Upper lobe of left lung (tissue), 6 donors: ENCODE data around the gene CRISPLD2. TPM values are rescaled to one million over a fixed set of nuclear protein-coding genes. Genes with fewer than 3 reads are reported as not detected.

ENCODE experiments used
- ATAC-seq, 2 donors: fragments of 200-7000 bp; cut with Tn5 transposase; one replicate each; pipeline ENCODE4 v1.9.1; 2022; ENCODE audit warnings: mild to moderate bottlenecking in 2 of 2, moderate library complexity in 2 of 2; ENCODE audit not compliant: low FRiP score in 2 of 2
- DNase-seq, 2 donors: peaks; one replicate each; pipeline ENCODE4 v3.0.0-alpha.2; 2019 to 2020
- H3K27ac ChIP-seq, 4 donors: fragments of 200-600 bp; sonication (generic); one replicate each; pipeline ENCODE4 v1.5.1; 2016 to 2019
- H3K27me3 ChIP-seq, 4 donors: fragments of 200-600 bp; sonication (generic); one replicate each; pipeline ENCODE4 v1.5.1; 2017 to 2019
- H3K36me3 ChIP-seq, 4 donors: fragments of 200-600 bp; sonication (generic); one replicate each; pipeline ENCODE4 v1.5.1; 2016 to 2019
- H3K4me1 ChIP-seq, 4 donors: fragments of 200-600 bp; sonication (generic); one replicate each; pipeline ENCODE4 v1.5.1; 2018 to 2019
- H3K4me3 ChIP-seq, 4 donors: fragments of 200-600 bp; sonication (generic); one replicate each; pipeline ENCODE4 v1.5.1; 2017 to 2019; ENCODE audit warnings: mild to moderate bottlenecking in 2 of 4, moderate library complexity in 1 of 4
- H3K9me3 ChIP-seq, 4 donors: fragments of 200-600 bp; sonication (generic); one replicate each; pipeline ENCODE4 v1.5.1; 2018 to 2019
- CTCF ChIP-seq, 6 experiments: fragments of 450-650 bp in 4 of 6; fragments of 200-600 bp in 2 of 6; sonication (generic) in 2 of 6; IDR thresholded peaks; one replicate each; pipeline ENCODE4 v1.5.1; 2016 to 2019; ENCODE audit warnings: antibody characterized with exemption in 6 of 6
- EP300 ChIP-seq, 4 donors: sonication (generic); formaldehyde crosslinking; IDR thresholded peaks; one replicate each; pipeline ENCODE4 v1.5.1; 2017; ENCODE audit warnings: antibody characterized with exemption in 4 of 4, control low read depth in 2 of 4
- POLR2A ChIP-seq, 4 donors: fragments of 450-650 bp; IDR thresholded peaks; one replicate each; pipeline ENCODE4 v1.5.1; 2016 to 2017; ENCODE audit warnings: antibody characterized with exemption in 4 of 4, mild to moderate bottlenecking in 2 of 4
- POLR2AphosphoS5 ChIP-seq, 2 donors: sonication (generic); formaldehyde crosslinking; IDR thresholded peaks; one replicate each; pipeline ENCODE4 v1.5.1; 2017; ENCODE audit warnings: antibody characterized with exemption in 2 of 2
- WGBS, 2 donors: methylation state at CpG; one replicate each; pipeline ENCODE4 v1.1.5; 2017 to 2018; 5-methylcytosine and 5-hydroxymethylcytosine counted together
- total RNA-seq, 6 donors: library from RNA; depleted of rRNA in 4 of 6; stranded (reverse); fragments of >200 nt in 4 of 6; gene quantifications; one replicate each; pipeline versions ENCODE4 v1.1.0 to v1.2.1, GENCODE V29; 2016 to 2021
- donor health status: DM: no; HTN: no; CAD: no; lungs with moderate emphysema.
- donor health status: DM: no; HTN: yes; CAD: no; lungs with severe emphysema.

CRISPLD2 gene
- total RNA-seq, 6 donors from 2014 or later = 30.2 to 109 (median 80.8) TPM

- peaks cover 4 to 14% (median 7%) of the 10 kb centered on the region in 4 donors for H3K4me1 ChIP-seq
- H3K27me3 ChIP-seq = no peaks in the 10 kb centered on the region
- TF ChIP-seq CTCF (IDR thresholded peaks at IDR 0.05) = no peak
- no peak for TF ChIP-seq EP300 (IDR thresholded peaks at IDR 0.05)
- TF ChIP-seq POLR2A (IDR thresholded peaks at IDR 0.05) = no peak
- no peak for TF ChIP-seq POLR2AphosphoS5 (IDR thresholded peaks at IDR 0.05)
- H3K27ac ChIP-seq = no peak overlapping the region
- DNase-seq (no peak), ATAC-seq (no peak)
- no peaks in the 10 kb centered on the region for H3K9me3 ChIP-seq
- WGBS, 2 donors = 90 to 95% methylated on average over 9 of the region's 9 CpGs
- H3K36me3 ChIP-seq = peaks cover 0 to 9% (median 0%) of the 10 kb centered on the region in 4 donors
- H3K4me3 ChIP-seq = no peak overlapping the region
Measured at GRCh38 chr16:84905965-84906460, 86.2 kb downstream of the CRISPLD2 start.

DNA sequence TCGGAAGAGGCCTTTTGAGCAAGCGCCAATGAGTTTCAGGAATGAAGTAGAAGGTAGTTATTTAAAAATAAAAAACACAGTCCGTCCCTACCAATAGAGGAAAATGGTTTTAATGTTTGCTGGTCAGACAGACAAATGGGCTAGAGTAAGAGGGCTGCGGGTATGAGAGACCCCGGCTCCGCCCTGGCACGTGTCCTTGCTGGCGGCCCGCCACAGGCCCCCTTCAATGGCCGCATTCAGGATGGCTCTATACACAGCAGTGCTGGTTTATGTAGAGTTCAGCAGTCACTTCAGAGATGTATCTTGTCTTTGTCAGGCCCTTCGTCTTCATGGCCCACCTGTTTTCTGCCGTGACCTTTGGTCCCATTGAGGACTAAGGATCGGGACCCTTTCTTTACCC, 87.3 kb downstream of the CRISPLD2 start:
- DNase-seq (no peak), ATAC-seq (no peak)
- Histone ChIP-seq H3K27ac (peak overlapping the region in 3 of 4 donors; percentile 1 to 67 (median 57)), H3K27me3 (no peaks in the 10 kb centered on the region), H3K4me1 (peaks cover 6 to 17% (median 11%) of the 10 kb centered on the region in 4 donors), H3K4me3 (no peak overlapping the region), H3K36me3 (peaks cover 0 to 9% (median 0%) of the 10 kb centered on the region in 4 donors), H3K9me3 (no peaks in the 10 kb centered on the region)
- TF ChIP-seq POLR2AphosphoS5 (IDR thresholded peaks at IDR 0.05) (no peak), POLR2A (IDR thresholded peaks at IDR 0.05) (no peak), EP300 (IDR thresholded peaks at IDR 0.05) (no peak), CTCF (IDR thresholded peaks at IDR 0.05) (no peak)
- WGBS, 2 donors = 89 to 90% methylated on average over 13 of the region's 13 CpGs

DNA sequence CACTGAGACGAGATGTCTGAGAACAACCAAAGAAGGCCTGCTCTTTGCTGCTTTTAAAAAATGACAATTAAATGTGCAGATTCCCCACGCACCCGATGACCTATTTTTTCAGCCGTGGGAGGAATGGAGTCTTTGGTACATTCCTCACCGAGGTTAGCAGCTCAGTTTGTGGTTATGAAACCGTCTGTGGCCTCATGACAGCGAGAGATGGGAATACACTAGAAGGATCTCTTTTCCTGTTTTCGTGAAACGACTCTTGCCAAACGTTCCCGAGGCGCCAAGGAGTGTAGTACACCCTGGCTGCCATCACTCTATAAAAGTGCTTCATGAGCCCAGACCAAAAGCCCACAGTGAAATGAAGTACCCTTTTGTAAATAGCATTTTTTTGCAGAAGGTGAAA, 87.8 kb downstream of the CRISPLD2 start:
- peak in 1 of 2 donors; percentile 42 for ATAC-seq
- WGBS, 2 donors = 48 to 62% methylated on average over 12 of the region's 12 CpGs
- H3K27ac ChIP-seq = peak overlapping the region in 3 of 4 donors; percentile 1 to 67 (median 57)
- no peaks in the 10 kb centered on the region for H3K27me3 ChIP-seq
- peaks cover 6 to 17% (median 12%) of the 10 kb centered on the region in 4 donors for H3K4me1 ChIP-seq
- H3K9me3 ChIP-seq = no peaks in the 10 kb centered on the region
- DNase-seq = peak in 1 of 2 donors; percentile 62
- no peak overlapping the region for H3K4me3 ChIP-seq
- TF ChIP-seq POLR2AphosphoS5 (IDR thresholded peaks at IDR 0.05) (peak in 1 of 2 donors; percentile 14), CTCF (IDR thresholded peaks at IDR 0.05) (peak in 2 of 6 experiments; percentile 14 to 19), POLR2A (IDR thresholded peaks at IDR 0.05) (no peak), EP300 (IDR thresholded peaks at IDR 0.05) (no peak)
- peaks cover 0 to 9% (median 0%) of the 10 kb centered on the region in 4 donors for H3K36me3 ChIP-seq

- peaks cover 0 to 9% (median 0%) of the 10 kb centered on the region in 4 donors for H3K36me3 ChIP-seq
- peak overlapping the region; percentile 52 to 82 (median 76) for H3K27ac ChIP-seq
- H3K4me1 ChIP-seq = peaks cover 18 to 24% (median 22%) of the 10 kb centered on the region in 4 donors
- no peak overlapping the region for H3K4me3 ChIP-seq
- H3K27me3 ChIP-seq = no peaks in the 10 kb centered on the region
- DNase-seq (no peak), ATAC-seq (no peak)
- no peaks in the 10 kb centered on the region for H3K9me3 ChIP-seq
- 79 to 87% methylated on average over 7 to 9 of the region's 9 CpGs for WGBS, 2 donors
- no peak for TF ChIP-seq POLR2AphosphoS5 (IDR thresholded peaks at IDR 0.05)
- TF ChIP-seq POLR2A (IDR thresholded peaks at IDR 0.05) = no peak
Measured at GRCh38 chr16:84909476-84910085, 89.8 kb downstream of the CRISPLD2 start.

DNA sequence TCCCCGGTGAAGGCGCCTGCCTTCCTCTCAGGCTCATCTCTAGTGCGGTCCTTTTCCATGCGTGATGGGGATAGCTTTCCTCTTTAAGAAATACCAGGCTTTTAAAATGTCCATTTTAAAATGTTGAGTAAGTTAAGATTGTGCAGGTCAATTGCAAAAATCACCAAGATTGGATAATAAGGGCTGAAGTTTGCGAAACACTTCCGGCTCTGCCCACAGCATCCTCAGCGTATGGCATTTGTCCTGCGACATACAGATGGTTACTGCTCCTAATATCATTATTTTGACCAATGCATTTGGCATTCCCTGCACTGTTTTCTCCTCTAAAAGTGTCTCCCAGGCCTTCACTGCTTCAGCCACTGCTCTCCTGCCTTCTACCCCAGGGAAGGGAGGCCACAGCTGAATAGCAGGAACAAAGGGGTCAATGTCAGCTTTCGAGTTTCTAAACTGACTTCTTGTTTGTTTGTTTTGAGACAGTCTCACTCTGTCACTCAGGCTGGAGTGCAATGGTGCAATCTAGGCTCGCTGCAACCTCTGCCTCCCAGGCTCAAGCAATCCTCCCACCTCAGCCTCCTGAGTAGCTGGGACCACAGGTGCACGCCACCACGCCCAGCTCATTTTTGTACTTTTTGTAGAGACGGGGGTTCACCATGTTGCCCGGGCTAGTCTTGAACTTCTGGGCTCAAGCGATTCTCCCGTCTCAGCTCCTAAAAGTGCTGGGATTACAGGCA, 91.9 kb downstream of the CRISPLD2 start:
- H3K27me3 ChIP-seq = no peaks in the 10 kb centered on the region
- peaks cover 0 to 4% (median 0%) of the 10 kb centered on the region in 4 donors for H3K36me3 ChIP-seq
- no peak overlapping the region for H3K4me3 ChIP-seq
- TF ChIP-seq EP300 (IDR thresholded peaks at IDR 0.05) = no peak
- peak; percentile 28 to 33 for TF ChIP-seq POLR2AphosphoS5 (IDR thresholded peaks at IDR 0.05)
- no peak for TF ChIP-seq POLR2A (IDR thresholded peaks at IDR 0.05)
- DNase-seq = peak in 1 of 2 donors; percentile 52
- WGBS, 2 donors = 74 to 82% methylated on average over 16 of the region's 16 CpGs
- peak overlapping the region; percentile 52 to 82 (median 78) for H3K27ac ChIP-seq
- peaks cover 20 to 24% (median 22%) of the 10 kb centered on the region in 4 donors for H3K4me1 ChIP-seq
- H3K9me3 ChIP-seq = no peaks in the 10 kb centered on the region
- peak in 1 of 2 donors; percentile 11 for ATAC-seq
